NT2/D1 (cell line): ENCODE results near the gene EXPH5.

Experiments
- DNase-seq: peaks from one replicate; pipeline ENCODE4 v3.0.0-alpha.2; 2011; ENCODE audit warnings: low read depth, low spot score
- H3K27me3 ChIP-seq: 2 replicates; pipeline ENCODE4 v1.6.0; 2011; ENCODE audit warnings: mild to moderate bottlenecking; ENCODE audit not compliant: insufficient read length, insufficient read depth
- H3K36me3 ChIP-seq: 2 replicates; pipeline ENCODE4 v1.6.1; 2011; ENCODE audit warnings: mild to moderate bottlenecking, low read length, mixed read lengths; ENCODE audit not compliant: insufficient read depth, insufficient read length
- H3K4me1 ChIP-seq: 2 replicates; pipeline ENCODE4 v1.5.1; 2011; ENCODE audit not compliant: insufficient read depth, insufficient read length
- H3K4me3 ChIP-seq: 2 replicates; pipeline ENCODE4 v1.5.1; 2011; ENCODE audit warnings: low read depth; ENCODE audit not compliant: insufficient read length
- H3K9ac ChIP-seq: 2 replicates; pipeline ENCODE4 v1.6.0; 2011; ENCODE audit warnings: low read depth; ENCODE audit not compliant: insufficient read length
- H3K9me3 ChIP-seq: 2 replicates; pipeline ENCODE4 v1.5.1; 2011; ENCODE audit warnings: mild to moderate bottlenecking, low read length; ENCODE audit not compliant: insufficient read depth
- SUZ12 ChIP-seq: IDR thresholded peaks from 2 replicates; pipeline ENCODE4 v1.6.1; 2011; ENCODE audit not compliant: insufficient read length, insufficient read depth; ENCODE audit errors: extremely low read depth
- YY1 ChIP-seq: IDR thresholded peaks from 2 replicates; pipeline ENCODE4 v1.6.1; 2011; ENCODE audit not compliant: insufficient read length, insufficient read depth
- ZNF274 ChIP-seq: IDR thresholded peaks from 2 replicates; pipeline ENCODE4 v1.6.1; 2011; ENCODE audit warnings: mild to moderate bottlenecking, low read depth, low read length

Gene EXPH5

GRCh38 chr11:108534274-108534882 is 59.2 kb downstream of the EXPH5 start:
- TF ChIP-seq YY1, result no peak
- TF ChIP-seq ZNF274, result no peak
- no peak for TF ChIP-seq SUZ12
- Histone ChIP-seq H3K9ac (no peak overlapping the region), H3K4me1 (no peaks in the 10 kb centered on the region), H3K4me3 (no peak overlapping the region), H3K36me3 (no peaks in the 10 kb centered on the region), H3K9me3 (no peaks in the 10 kb centered on the region), H3K27me3 (no peaks in the 10 kb centered on the region)
- DNase-seq, result no peak

GRCh38 chr11:108530426-108530825 is 63.1 kb downstream of the EXPH5 start:
- no peak for DNase-seq

GRCh38 chr11:108527382-108527781 is 66.2 kb downstream of the EXPH5 start:
- Histone ChIP-seq H3K4me1 (no peaks in the 10 kb centered on the region), H3K36me3 (no peaks in the 10 kb centered on the region), H3K4me3 (no peak overlapping the region), H3K9me3 (no peaks in the 10 kb centered on the region), H3K9ac (no peak overlapping the region), H3K27me3 (no peaks in the 10 kb centered on the region)
- TF ChIP-seq SUZ12, result no peak
- no peak for TF ChIP-seq YY1
- no peak for TF ChIP-seq ZNF274
- DNase-seq, result no peak

More at GRCh38 chr11:108530426-108530825, 63.1 kb downstream of the EXPH5 start:
- H3K9me3 ChIP-seq, result no peaks in the 10 kb centered on the region
- no peak overlapping the region for H3K9ac ChIP-seq
- H3K4me3 ChIP-seq, result no peak overlapping the region
- no peaks in the 10 kb centered on the region for H3K4me1 ChIP-seq
- no peaks in the 10 kb centered on the region for H3K27me3 ChIP-seq
- no peak for TF ChIP-seq YY1
- no peak for TF ChIP-seq SUZ12
- TF ChIP-seq ZNF274, result no peak
- H3K36me3 ChIP-seq, result no peaks in the 10 kb centered on the region

- TF ChIP-seq YY1 (no peak), ZNF274 (no peak), SUZ12 (no peak)
- no peaks in the 10 kb centered on the region for H3K27me3 ChIP-seq
- no peaks in the 10 kb centered on the region for H3K4me1 ChIP-seq
- no peaks in the 10 kb centered on the region for H3K36me3 ChIP-seq
- H3K9ac ChIP-seq, result no peak overlapping the region
- H3K4me3 ChIP-seq, result no peak overlapping the region
- DNase-seq, result no peak
- H3K9me3 ChIP-seq, result no peaks in the 10 kb centered on the region
These were observed 68.4 kb downstream of the EXPH5 start for GRCh38 chr11:108525161-108525560.

GRCh38 chr11:108524422-108524821 is 69.1 kb downstream of the EXPH5 start:
- no peaks in the 10 kb centered on the region for H3K36me3 ChIP-seq
- no peak overlapping the region for H3K4me3 ChIP-seq
- no peak for DNase-seq
- H3K9me3 ChIP-seq, result no peaks in the 10 kb centered on the region
- no peaks in the 10 kb centered on the region for H3K4me1 ChIP-seq
- H3K9ac ChIP-seq, result no peak overlapping the region
- H3K27me3 ChIP-seq, result no peaks in the 10 kb centered on the region
- TF ChIP-seq ZNF274, result no peak
- TF ChIP-seq SUZ12, result no peak
- TF ChIP-seq YY1, result no peak

- TF ChIP-seq ZNF274, result no peak
- TF ChIP-seq SUZ12, result no peak
- no peak for TF ChIP-seq YY1
- Histone ChIP-seq H3K4me1 (no peaks in the 10 kb centered on the region), H3K36me3 (no peaks in the 10 kb centered on the region), H3K4me3 (no peak overlapping the region), H3K9me3 (no peaks in the 10 kb centered on the region), H3K9ac (no peak overlapping the region), H3K27me3 (no peaks in the 10 kb centered on the region)
- DNase-seq, result no peak
These were observed 71.2 kb downstream of the EXPH5 start for GRCh38 chr11:108522318-108522717.

- no peaks in the 10 kb centered on the region for H3K36me3 ChIP-seq
- no peak overlapping the region for H3K9ac ChIP-seq
- no peak overlapping the region for H3K4me3 ChIP-seq
- no peaks in the 10 kb centered on the region for H3K27me3 ChIP-seq
- no peaks in the 10 kb centered on the region for H3K9me3 ChIP-seq
- TF ChIP-seq ZNF274 (no peak), SUZ12 (no peak), YY1 (no peak)
- no peaks in the 10 kb centered on the region for H3K4me1 ChIP-seq
- DNase-seq, result no peak
These were observed 75.0 kb downstream of the EXPH5 start for GRCh38 chr11:108518581-108518980.

GRCh38 chr11:108516125-108516524 is 77.4 kb downstream of the EXPH5 start:
- DNase-seq, result no peak
- Histone ChIP-seq H3K4me3 (no peak overlapping the region), H3K9ac (no peak overlapping the region), H3K9me3 (0 out of 2 replicates have a peak, but pooled peaks cover 4% of the 10 kb centered on the region), H3K36me3 (no peaks in the 10 kb centered on the region), H3K4me1 (no peaks in the 10 kb centered on the region), H3K27me3 (no peaks in the 10 kb centered on the region)
- no peak for TF ChIP-seq YY1
- no peak for TF ChIP-seq ZNF274
- no peak for TF ChIP-seq SUZ12
